Hepatocyte (in vitro differentiated cells): ENCODE measurements around the gene RBKS.

ENCODE experiments used
- CTCF ChIP-seq: fragments of 200-600 bp; sonication (generic); IDR thresholded peaks from 2 replicates; pipeline ENCODE4 v1.5.1; 2016; ENCODE audit warnings: antibody characterized with exemption, mild to moderate bottlenecking; ENCODE audit not compliant: poor library complexity
- EZH2 ChIP-seq: fragments of 200-600 bp; sonication (generic); IDR thresholded peaks from 2 replicates; pipeline ENCODE4 v1.6.1; 2016; ENCODE audit warnings: antibody characterized with exemption, mild to moderate bottlenecking, borderline replicate concordance

- TF ChIP-seq CTCF (no peak), EZH2 (no peak)
Observed at GRCh38 chr2:27800856-27801255, 89.3 kb downstream of the RBKS start.
